Ishikawa (cell line): ENCODE data around the gene EPPIN.

ENCODE experiments used
- CEBPB ChIP-seq: IDR thresholded peaks from 2 replicates; pipeline ENCODE4 v1.6.1; 2012
- CREB1 ChIP-seq: IDR thresholded peaks from 2 replicates; pipeline ENCODE4 v1.6.1; 2012; ENCODE audit warnings: low read depth
- EGR1 ChIP-seq: IDR thresholded peaks from 2 replicates; pipeline ENCODE4 v1.6.1; 2012
- EP300 ChIP-seq: IDR thresholded peaks from 2 replicates; pipeline ENCODE4 v1.6.1; 2012; ENCODE audit warnings: borderline replicate concordance
- FOXM1 ChIP-seq: IDR thresholded peaks from 2 replicates; pipeline ENCODE4 v1.6.1; 2012; ENCODE audit warnings: low read depth, borderline replicate concordance
- MAX ChIP-seq: IDR thresholded peaks from 2 replicates; pipeline ENCODE4 v1.6.1; 2012
- NFIC ChIP-seq: IDR thresholded peaks from 2 replicates; pipeline ENCODE4 v1.6.1; 2012
- RAD21 ChIP-seq: IDR thresholded peaks from 2 replicates; pipeline ENCODE4 v1.6.1; 2012; ENCODE audit warnings: low read depth
- TAF1 ChIP-seq: IDR thresholded peaks from 2 replicates; pipeline ENCODE4 v1.6.1; 2012; ENCODE audit warnings: low read depth, mild to moderate bottlenecking
- TCF12 ChIP-seq: IDR thresholded peaks from 2 replicates; pipeline ENCODE4 v1.6.1; 2012; ENCODE audit warnings: low read depth
- TEAD4 ChIP-seq: IDR thresholded peaks from 2 replicates; pipeline ENCODE4 v1.6.1; 2012
- YY1 ChIP-seq: IDR thresholded peaks from 2 replicates; pipeline ENCODE4 v1.6.1; 2012; ENCODE audit warnings: low read depth
- ZBTB7A ChIP-seq: IDR thresholded peaks from 2 replicates; pipeline ENCODE4 v1.6.1; 2012; ENCODE audit warnings: low read depth
- TF ChIP-seq, protein P1 (sequence below): IDR thresholded peaks from 2 replicates; pipeline ENCODE4 v1.6.1; 2012; ENCODE audit warnings: low read depth, mild to moderate bottlenecking
- TF ChIP-seq, protein P2 (sequence below): IDR thresholded peaks from 2 replicates; pipeline ENCODE4 v1.6.1; 2012

The EPPIN gene

GRCh38 chr20:45538209-45538799 lies 8.9 kb downstream of the EPPIN start:
- TF ChIP-seq FOXM1, result no peak
- no peak for TF ChIP-seq TEAD4
- TF ChIP-seq YY1, result no peak
- TF ChIP-seq, protein P1, sequence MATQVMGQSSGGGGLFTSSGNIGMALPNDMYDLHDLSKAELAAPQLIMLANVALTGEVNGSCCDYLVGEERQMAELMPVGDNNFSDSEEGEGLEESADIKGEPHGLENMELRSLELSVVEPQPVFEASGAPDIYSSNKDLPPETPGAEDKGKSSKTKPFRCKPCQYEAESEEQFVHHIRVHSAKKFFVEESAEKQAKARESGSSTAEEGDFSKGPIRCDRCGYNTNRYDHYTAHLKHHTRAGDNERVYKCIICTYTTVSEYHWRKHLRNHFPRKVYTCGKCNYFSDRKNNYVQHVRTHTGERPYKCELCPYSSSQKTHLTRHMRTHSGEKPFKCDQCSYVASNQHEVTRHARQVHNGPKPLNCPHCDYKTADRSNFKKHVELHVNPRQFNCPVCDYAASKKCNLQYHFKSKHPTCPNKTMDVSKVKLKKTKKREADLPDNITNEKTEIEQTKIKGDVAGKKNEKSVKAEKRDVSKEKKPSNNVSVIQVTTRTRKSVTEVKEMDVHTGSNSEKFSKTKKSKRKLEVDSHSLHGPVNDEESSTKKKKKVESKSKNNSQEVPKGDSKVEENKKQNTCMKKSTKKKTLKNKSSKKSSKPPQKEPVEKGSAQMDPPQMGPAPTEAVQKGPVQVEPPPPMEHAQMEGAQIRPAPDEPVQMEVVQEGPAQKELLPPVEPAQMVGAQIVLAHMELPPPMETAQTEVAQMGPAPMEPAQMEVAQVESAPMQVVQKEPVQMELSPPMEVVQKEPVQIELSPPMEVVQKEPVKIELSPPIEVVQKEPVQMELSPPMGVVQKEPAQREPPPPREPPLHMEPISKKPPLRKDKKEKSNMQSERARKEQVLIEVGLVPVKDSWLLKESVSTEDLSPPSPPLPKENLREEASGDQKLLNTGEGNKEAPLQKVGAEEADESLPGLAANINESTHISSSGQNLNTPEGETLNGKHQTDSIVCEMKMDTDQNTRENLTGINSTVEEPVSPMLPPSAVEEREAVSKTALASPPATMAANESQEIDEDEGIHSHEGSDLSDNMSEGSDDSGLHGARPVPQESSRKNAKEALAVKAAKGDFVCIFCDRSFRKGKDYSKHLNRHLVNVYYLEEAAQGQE, result no peak
- TF ChIP-seq CEBPB, result no peak

GRCh38 chr20:45527294-45527693 lies 19.9 kb downstream of the EPPIN start:
- TF ChIP-seq, protein P2, sequence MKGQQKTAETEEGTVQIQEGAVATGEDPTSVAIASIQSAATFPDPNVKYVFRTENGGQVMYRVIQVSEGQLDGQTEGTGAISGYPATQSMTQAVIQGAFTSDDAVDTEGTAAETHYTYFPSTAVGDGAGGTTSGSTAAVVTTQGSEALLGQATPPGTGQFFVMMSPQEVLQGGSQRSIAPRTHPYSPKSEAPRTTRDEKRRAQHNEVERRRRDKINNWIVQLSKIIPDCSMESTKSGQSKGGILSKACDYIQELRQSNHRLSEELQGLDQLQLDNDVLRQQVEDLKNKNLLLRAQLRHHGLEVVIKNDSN, result no peak
- no peak for TF ChIP-seq MAX
- no peak for TF ChIP-seq CEBPB
- no peak for TF ChIP-seq YY1
- no peak for TF ChIP-seq EGR1
- no peak for TF ChIP-seq FOXM1
- TF ChIP-seq TCF12, result no peak
- TF ChIP-seq, protein P1, result no peak
- TF ChIP-seq RAD21, result no peak
- TF ChIP-seq CREB1, result no peak
- no peak for TF ChIP-seq TEAD4
- TF ChIP-seq NFIC, result no peak
- TF ChIP-seq ZBTB7A, result no peak
- TF ChIP-seq EP300, result no peak
- no peak for TF ChIP-seq TAF1

DNA sequence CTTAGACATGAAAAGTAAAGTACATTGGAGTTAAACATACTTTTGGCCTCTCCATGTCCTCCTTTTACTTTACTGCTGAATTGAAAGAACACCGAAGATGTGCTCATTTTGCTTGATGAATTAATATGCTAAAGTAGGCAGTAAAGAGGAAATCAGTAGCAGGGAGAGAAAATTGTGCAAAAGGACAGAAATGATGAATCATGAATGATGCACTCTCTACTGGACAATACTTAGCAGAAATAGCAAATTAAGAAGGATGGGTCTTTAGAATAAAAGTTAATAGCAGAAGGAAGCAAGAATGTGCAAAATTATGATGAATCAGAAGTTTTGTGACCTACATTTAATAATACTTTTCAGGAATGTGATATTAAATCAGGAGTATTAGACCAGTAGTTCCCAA lies 23.4 kb downstream of the EPPIN start:
- TF ChIP-seq FOXM1 (no peak), EP300 (no peak), TEAD4 (no peak), RAD21 (no peak), TCF12 (no peak), ZBTB7A (no peak), NFIC (no peak), CREB1 (no peak)

GRCh38 chr20:45518282-45518681 lies 28.9 kb downstream of the EPPIN start:
- peak; percentile 60 for TF ChIP-seq NFIC
- no peak for TF ChIP-seq ZBTB7A

GRCh38 chr20:45515147-45515913 lies 31.9 kb downstream of the EPPIN start, which contains the start of gene SPINT3:
SPINT3 (minus strand) TSS chr20:45515622; CDS start chr20:45515608, 14 bp downstream.
- TF ChIP-seq, protein P1, result peak; percentile 82
- no peak for TF ChIP-seq EGR1
